ENCODE results near the gene FUS.

- no peak for TF ChIP-seq MAFF (IDR thresholded peaks at IDR 0.05; ENCODE audit: low read length)
- TF ChIP-seq CHD2 (IDR thresholded peaks at IDR 0.05; ENCODE audit: low read depth, low read length), result no peak
- TF ChIP-seq EHMT2 (IDR thresholded peaks at IDR 0.05), result no peak
- no peak for TF ChIP-seq POLR2A (conservative IDR thresholded peaks at IDR 0.05)
Observed at GRCh38 chr16:31182391-31182790, 2.5 kb downstream of the FUS start.
